Hepatocyte (in vitro differentiated cells): ENCODE data around the gene OXLD1. TPM values are rescaled to one million over a fixed set of nuclear protein-coding genes. Genes with fewer than 3 reads are reported as not detected.

Experiments
- DNase-seq: peaks from one replicate; pipeline ENCODE4 v3.0.0-alpha.2; 2016; ENCODE audit warnings: low spot score
- H2AFZ ChIP-seq: fragments of 200-600 bp; sonication (generic); 2 replicates; pipeline ENCODE4 v1.6.0; 2016; ENCODE audit warnings: antibody characterized with exemption, mild to moderate bottlenecking
- H3K27ac ChIP-seq: fragments of 200-600 bp; sonication (generic); 2 replicates; pipeline ENCODE4 v1.5.1; 2016; ENCODE audit warnings: mild to moderate bottlenecking
- H3K27me3 ChIP-seq: fragments of 200-600 bp; sonication (generic); 2 replicates; pipeline ENCODE4 v1.6.1; 2016
- H3K36me3 ChIP-seq: fragments of 200-600 bp; sonication (generic); replicated peaks from 2 replicates; pipeline ENCODE4 v1.5.1; 2016; ENCODE audit warnings: low read depth; ENCODE audit not compliant: insufficient read depth
- H3K4me1 ChIP-seq: fragments of 200-600 bp; sonication (generic); 2 replicates; pipeline ENCODE4 v1.5.1; 2016; ENCODE audit warnings: mild to moderate bottlenecking, moderate library complexity; ENCODE audit not compliant: insufficient read depth
- H3K4me2 ChIP-seq: fragments of 200-600 bp; sonication (generic); 2 replicates; pipeline ENCODE4 v1.6.0; 2016
- H3K4me3 ChIP-seq: fragments of 200-600 bp; sonication (generic); 2 replicates; pipeline ENCODE4 v1.5.1; 2016; ENCODE audit warnings: mild to moderate bottlenecking
- H3K79me2 ChIP-seq: fragments of 200-600 bp; sonication (generic); 2 replicates; pipeline ENCODE4 v1.6.0; 2017; ENCODE audit warnings: mild to moderate bottlenecking
- H3K9me2 ChIP-seq: fragments of 200-600 bp; sonication (generic); replicated peaks from 2 replicates; pipeline ENCODE4 v1.6.0; 2017; ENCODE audit warnings: mild to moderate bottlenecking; ENCODE audit not compliant: insufficient read depth
- H3K9me3 ChIP-seq: fragments of 200-600 bp; sonication (generic); 2 replicates; pipeline ENCODE4 v1.5.1; 2016; ENCODE audit warnings: low read depth, mild to moderate bottlenecking
- H4K20me1 ChIP-seq: fragments of 200-600 bp; sonication (generic); 2 replicates; pipeline ENCODE4 v1.6.0; 2016; ENCODE audit warnings: mild to moderate bottlenecking; ENCODE audit not compliant: insufficient read depth, poor library complexity, severe bottlenecking
- EZH2 ChIP-seq: fragments of 200-600 bp; sonication (generic); IDR thresholded peaks from 2 replicates; pipeline ENCODE4 v1.6.1; 2016; ENCODE audit warnings: antibody characterized with exemption, mild to moderate bottlenecking, borderline replicate concordance
- EZH2phosphoT487 ChIP-seq: fragments of 200-600 bp; sonication (generic); IDR thresholded peaks from one replicate; pipeline ENCODE4 v1.6.1; 2018; ENCODE audit warnings: antibody characterized with exemption, mild to moderate bottlenecking, low read depth, moderate library complexity; ENCODE audit not compliant: unreplicated experiment, severe bottlenecking
- whole genome bisulfite sequencing: methylation state at CpG from one replicate; pipeline ENCODE4 v1.1.6; 2016; ENCODE audit warnings: low lambda C conversion rate; ENCODE audit errors: missing lambda C conversion rate; 5-methylcytosine and 5-hydroxymethylcytosine counted together
- polyA plus RNA-seq: library from polyadenylated mRNA; unstranded; fragments of >200 nt; fragmentation: Nextera tagmentation; extraction: Ambion mirVana; gene quantifications from 2 replicates; pipeline ENCODE4 v1.2.1, GENCODE V29; 2016
- total RNA-seq: library from RNA; depleted of rRNA; stranded (reverse); fragments of >200 nt; gene quantifications from 2 replicates; pipeline ENCODE4 v1.2.3, GENCODE V29; 2014
- TF ChIP-seq, protein P1 (sequence below): fragments of 200-600 bp; sonication (generic); IDR thresholded peaks from 2 replicates; pipeline ENCODE4 v1.5.1; 2016; ENCODE audit warnings: antibody characterized with exemption, mild to moderate bottlenecking; ENCODE audit not compliant: poor library complexity

Gene OXLD1
- total and polyA plus RNA-seq, 2 experiments from 2014 or later = 37.8 to 39.8 TPM

DNA sequence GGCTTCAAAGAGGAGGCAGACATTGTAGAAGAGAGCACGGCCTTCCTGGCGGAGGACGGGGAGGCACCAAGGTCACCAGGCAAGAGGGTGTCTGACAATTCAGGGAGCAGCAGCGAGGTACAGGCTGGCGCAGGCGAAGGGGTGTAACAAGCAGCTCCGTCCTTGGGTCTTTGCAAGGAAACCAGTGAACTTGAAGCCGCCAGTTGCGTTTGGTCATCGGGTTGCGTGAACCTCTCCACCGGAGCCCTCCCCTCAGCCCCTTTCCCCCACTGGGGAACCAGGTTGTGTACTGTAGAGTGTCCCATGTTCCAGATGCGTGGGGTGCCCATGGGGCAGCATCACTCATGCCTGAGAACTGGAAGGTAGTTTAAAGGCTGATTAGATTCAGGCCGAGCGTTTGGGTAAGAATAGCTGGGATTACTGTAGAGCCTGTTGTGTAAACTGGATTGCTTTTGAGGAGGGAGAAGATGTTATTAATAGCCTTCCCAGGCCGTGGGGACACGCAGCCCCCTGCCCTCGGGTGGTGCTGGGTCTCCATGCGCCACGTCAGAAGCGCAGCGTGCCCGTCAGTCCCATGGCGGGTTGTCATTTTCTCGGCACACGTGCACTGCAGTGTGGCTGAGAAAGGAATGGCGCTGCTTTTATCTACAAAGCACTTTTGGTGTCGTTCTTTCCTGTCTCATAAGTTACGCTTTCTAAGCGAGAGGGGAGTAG is 39.3 kb upstream of the OXLD1 start:
- Histone ChIP-seq H2AFZ (no peak overlapping the region), H3K27me3 (no peaks in the 10 kb centered on the region), H3K4me2 (no peak overlapping the region), H3K4me3 (no peak overlapping the region), H3K36me3 (no peaks in the 10 kb centered on the region), H3K27ac (no peak overlapping the region), H4K20me1 (peaks cover 10% of the 10 kb centered on the region), H3K4me1 (peaks cover 24% of the 10 kb centered on the region), H3K9me3 (no peaks in the 10 kb centered on the region), H3K9me2 (no peaks in the 10 kb centered on the region), H3K79me2 (peaks cover 45% of the 10 kb centered on the region)
- WGBS = 98% methylated on average over 30 of the region's 30 CpGs
- no peak for TF ChIP-seq EZH2
- DNase-seq = no peak

DNA sequence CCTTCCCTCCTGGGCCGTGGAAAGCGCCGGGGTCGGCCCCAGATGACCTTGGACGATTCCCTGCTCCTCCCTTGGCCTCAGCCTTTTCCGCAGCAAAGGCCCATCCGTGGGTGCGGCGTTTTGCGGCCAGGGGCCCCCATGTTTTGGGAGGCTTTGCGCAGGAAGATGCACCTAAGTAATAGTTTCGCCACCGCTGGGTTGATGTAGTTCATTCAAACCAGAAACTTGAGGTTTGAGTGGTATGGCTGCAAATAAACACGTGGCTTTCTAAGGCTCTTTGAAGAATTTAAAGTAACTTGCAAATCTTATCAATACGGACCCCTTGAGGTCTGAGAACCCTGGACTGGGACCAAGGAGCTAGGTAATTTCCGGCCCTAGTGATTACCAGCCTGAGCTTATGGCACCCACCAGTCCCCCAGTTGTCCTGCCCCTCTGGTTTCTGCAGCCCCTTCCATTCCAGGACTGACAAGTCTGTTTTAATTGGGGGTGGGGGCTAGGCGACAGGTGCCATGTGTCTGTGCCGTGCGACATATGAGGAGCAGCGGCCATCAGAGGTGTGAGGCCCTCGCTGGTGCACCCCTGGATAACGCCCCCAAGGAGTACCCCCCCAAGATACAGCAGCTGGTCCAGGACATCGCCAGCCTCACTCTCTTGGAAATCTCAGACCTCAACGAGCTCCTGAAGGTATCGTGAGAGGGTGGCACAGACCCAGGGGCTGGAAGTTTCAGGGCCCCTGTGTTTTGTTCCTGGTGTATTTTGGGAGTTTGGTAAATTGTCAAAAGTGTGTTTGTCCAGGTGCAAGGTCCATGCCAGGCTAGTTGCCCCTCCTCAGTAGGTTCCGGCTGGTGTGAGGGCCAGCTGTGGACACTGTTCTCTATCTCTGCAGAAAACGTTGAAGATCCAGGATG is 37.6 kb upstream of the OXLD1 start:
- peaks cover 18% of the 10 kb centered on the region for H3K4me1 ChIP-seq
- H4K20me1 ChIP-seq = peaks cover 13% of the 10 kb centered on the region
- no peaks in the 10 kb centered on the region for H3K27me3 ChIP-seq
- no peak for TF ChIP-seq EZH2
- TF ChIP-seq, protein P1, sequence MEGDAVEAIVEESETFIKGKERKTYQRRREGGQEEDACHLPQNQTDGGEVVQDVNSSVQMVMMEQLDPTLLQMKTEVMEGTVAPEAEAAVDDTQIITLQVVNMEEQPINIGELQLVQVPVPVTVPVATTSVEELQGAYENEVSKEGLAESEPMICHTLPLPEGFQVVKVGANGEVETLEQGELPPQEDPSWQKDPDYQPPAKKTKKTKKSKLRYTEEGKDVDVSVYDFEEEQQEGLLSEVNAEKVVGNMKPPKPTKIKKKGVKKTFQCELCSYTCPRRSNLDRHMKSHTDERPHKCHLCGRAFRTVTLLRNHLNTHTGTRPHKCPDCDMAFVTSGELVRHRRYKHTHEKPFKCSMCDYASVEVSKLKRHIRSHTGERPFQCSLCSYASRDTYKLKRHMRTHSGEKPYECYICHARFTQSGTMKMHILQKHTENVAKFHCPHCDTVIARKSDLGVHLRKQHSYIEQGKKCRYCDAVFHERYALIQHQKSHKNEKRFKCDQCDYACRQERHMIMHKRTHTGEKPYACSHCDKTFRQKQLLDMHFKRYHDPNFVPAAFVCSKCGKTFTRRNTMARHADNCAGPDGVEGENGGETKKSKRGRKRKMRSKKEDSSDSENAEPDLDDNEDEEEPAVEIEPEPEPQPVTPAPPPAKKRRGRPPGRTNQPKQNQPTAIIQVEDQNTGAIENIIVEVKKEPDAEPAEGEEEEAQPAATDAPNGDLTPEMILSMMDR = no peak
- TF ChIP-seq EZH2phosphoT487 = no peak
- no peaks in the 10 kb centered on the region for H3K9me2 ChIP-seq
- H3K4me3 ChIP-seq = peak overlapping the region; percentile 88
- peak overlapping the region; percentile 84 for H3K27ac ChIP-seq
- H3K9me3 ChIP-seq = no peaks in the 10 kb centered on the region
- no peak for DNase-seq
- H2AFZ ChIP-seq = peak overlapping the region; percentile 82
- peak overlapping the region; percentile 90 for H3K4me2 ChIP-seq
- 38% methylated on average over 26 of the region's 27 CpGs for WGBS
- H3K36me3 ChIP-seq = no peaks in the 10 kb centered on the region
- H3K79me2 ChIP-seq = peaks cover 62% of the 10 kb centered on the region

DNA sequence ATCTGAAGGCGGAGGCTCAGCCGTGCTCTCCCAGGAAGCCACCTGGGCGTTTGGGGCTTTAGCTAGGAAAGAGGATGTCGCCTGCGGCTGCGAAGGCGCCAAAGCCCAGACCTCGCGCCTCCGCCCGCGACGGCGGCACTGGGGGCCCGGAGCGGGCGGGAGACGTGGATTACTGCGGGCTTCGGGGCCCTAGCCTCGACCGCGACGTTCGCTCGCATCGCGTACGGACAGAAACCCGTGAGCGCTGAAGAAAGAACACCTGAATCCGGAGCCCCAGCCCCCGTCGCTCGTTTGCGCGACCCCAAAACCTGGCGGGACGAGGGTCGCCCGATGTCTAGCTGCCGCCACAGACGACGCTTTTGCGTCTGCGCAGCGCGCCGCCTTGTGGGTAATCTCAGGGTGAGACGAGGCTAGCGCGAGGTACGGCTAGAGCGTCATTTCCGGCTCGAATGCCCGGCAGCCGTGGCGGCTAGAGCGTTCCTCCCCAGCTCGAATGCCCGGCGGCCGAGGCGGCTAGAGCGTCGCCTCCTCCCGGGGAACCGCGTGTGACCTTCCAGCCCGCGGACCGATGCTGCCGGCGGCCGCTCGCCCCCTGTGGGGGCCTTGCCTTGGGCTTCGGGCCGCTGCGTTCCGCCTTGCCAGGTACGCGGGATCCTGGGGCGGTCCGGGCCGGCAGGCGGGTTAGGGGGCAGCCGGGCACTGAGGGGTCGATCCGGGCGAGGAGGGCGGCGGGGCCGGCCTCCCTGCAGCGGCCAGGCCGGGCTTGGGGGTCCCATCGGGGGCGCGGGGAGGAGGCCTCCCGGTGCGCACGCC is 36.7 kb upstream of the OXLD1 start, which contains the start of gene MRPL12:
TSS of gene MRPL12 (plus strand) at position 434 of the 813 bp plus-strand sequence. CDS start at position 569, 135 bp downstream.
- no peaks in the 10 kb centered on the region for H3K9me2 ChIP-seq
- peaks cover 70% of the 10 kb centered on the region for H3K79me2 ChIP-seq
- under 1% methylated on average over 69 of the region's 102 CpGs for WGBS

More for the DNA sequence above, 36.7 kb upstream of the OXLD1 start, which contains the start of gene MRPL12:
- peak within 1 kb of the TSS; percentile 88 for H3K4me3 ChIP-seq
- TF ChIP-seq EZH2phosphoT487 (no peak), EZH2 (no peak)
- TF ChIP-seq, protein P1 = no peak
- no peaks in the 10 kb centered on the region for H3K9me3 ChIP-seq
- H3K4me1 ChIP-seq = peaks cover 18% of the 10 kb centered on the region
- H3K36me3 ChIP-seq = no peaks in the 10 kb centered on the region
- DNase-seq = peak; percentile 98
- peak within 1 kb of the TSS; percentile 97 for H3K27ac ChIP-seq
- H3K27me3 ChIP-seq = no peaks in the 10 kb centered on the region
- peak within 1 kb of the TSS; percentile 82 for H2AFZ ChIP-seq
- H3K4me2 ChIP-seq = peak within 1 kb of the TSS; percentile 94
- H4K20me1 ChIP-seq = peaks cover 13% of the 10 kb centered on the region
